Measurements from ENCODE around the gene ARHGEF10L.
"Not testable (repeated sequence)": the region's sequence is repeated elsewhere in the genome, so short reads cannot be mapped to it uniquely, and the experiment has no call there.

The ARHGEF10L gene

GRCh38 chr1:17736625-17737024, 197.1 kb downstream of the ARHGEF10L start:
- no peak for DNase-seq (ENCODE audit: low read depth)

- DNase-seq (ENCODE audit: low read depth), result no peak
Observed at GRCh38 chr1:17739050-17739449, 199.6 kb downstream of the ARHGEF10L start.

- no peak for DNase-seq (ENCODE audit: low read depth)
Observed at GRCh38 chr1:17741052-17741451, 201.6 kb downstream of the ARHGEF10L start.

- DNase-seq (ENCODE audit: low read depth), result no peak
Observed at GRCh38 chr1:17742583-17742982, 203.1 kb downstream of the ARHGEF10L start.

- DNase-seq (ENCODE audit: low read depth), result no peak
Observed at GRCh38 chr1:17743008-17743647, 203.6 kb downstream of the ARHGEF10L start.

GRCh38 chr1:17743925-17744324, 204.4 kb downstream of the ARHGEF10L start:
- no peak for DNase-seq (ENCODE audit: low read depth)

GRCh38 chr1:17744666-17745478, 205.4 kb downstream of the ARHGEF10L start:
- DNase-seq (ENCODE audit: low read depth), result no peak

GRCh38 chr1:17745479-17745955, 206.0 kb downstream of the ARHGEF10L start:
- no peak for DNase-seq (ENCODE audit: low read depth)

GRCh38 chr1:17746281-17746680, 206.8 kb downstream of the ARHGEF10L start:
- DNase-seq (ENCODE audit: low read depth), result not testable (repeated sequence)

GRCh38 chr1:17746920-17747319, 207.4 kb downstream of the ARHGEF10L start:
- DNase-seq (ENCODE audit: low read depth), result no peak
